HL-60 (cell line): ENCODE measurements around the gene TFF3.

Source experiments
- DNase-seq, 2 experiments: peaks; one replicate each; pipeline ENCODE4 v3.0.0-alpha.2; 2010 to 2020; ENCODE audit warnings: low read depth in 1 of 2, low spot score in 1 of 2
- H3K27ac ChIP-seq: fragments of 250-450 bp; sonication (Bioruptor Pico); replicated peaks from 2 replicates; pipeline ENCODE4 v1.5.1; 2020; ENCODE audit warnings: mild to moderate bottlenecking, moderate library complexity
- H3K27me3 ChIP-seq: fragments of 250-450 bp; sonication (Bioruptor Pico); 2 replicates; pipeline ENCODE4 v1.5.1; 2021; ENCODE audit warnings: mild to moderate bottlenecking, moderate library complexity; ENCODE audit not compliant: insufficient read depth, poor library complexity, severe bottlenecking
- H3K4me3 ChIP-seq: replicated peaks from 2 replicates; pipeline ENCODE4 v1.5.1; 2011; ENCODE audit warnings: mild to moderate bottlenecking, control low read depth, low read length; ENCODE audit not compliant: insufficient read depth
- CTCF ChIP-seq: IDR thresholded peaks from one replicate; pipeline ENCODE4 v1.5.1; 2011; ENCODE audit warnings: low read length, control low read depth, inconsistent platforms; ENCODE audit not compliant: insufficient read depth
- GABPA ChIP-seq: IDR thresholded peaks from 2 replicates; pipeline ENCODE4 v1.6.1; 2012; ENCODE audit warnings: low read depth
- POLR2AphosphoS5 ChIP-seq: IDR thresholded peaks from 2 replicates; pipeline ENCODE4 v1.6.1; 2012; ENCODE audit warnings: low read depth
- REST ChIP-seq: IDR thresholded peaks from 2 replicates; pipeline ENCODE4 v1.6.1; 2012; ENCODE audit warnings: low read depth; ENCODE audit not compliant: insufficient replicate concordance
- SPI1 ChIP-seq: IDR thresholded peaks from 2 replicates; pipeline ENCODE4 v1.6.1; 2012; ENCODE audit warnings: low read depth, mild to moderate bottlenecking, borderline replicate concordance

Gene TFF3

GRCh38 chr21:42350927-42351426, 35.8 kb upstream of the TFF3 start, which contains the start of gene TFF2:
TFF2 (minus strand) TSS chr21:42350994; CDS start chr21:42350957, 37 bp downstream.
- DNase-seq: no peak
- no peak for TF ChIP-seq REST
- no peak for TF ChIP-seq CTCF
- no peak for TF ChIP-seq POLR2AphosphoS5
- no peak for TF ChIP-seq GABPA
- no peak for TF ChIP-seq SPI1
- Histone ChIP-seq H3K27ac (no peak within 1 kb of the TSS), H3K27me3 (no peaks in the 10 kb centered on the region), H3K4me3 (no peak within 1 kb of the TSS)

GRCh38 chr21:42350318-42350910, 35.2 kb upstream of the TFF3 start:
- no peak for DNase-seq
- H3K4me3 ChIP-seq: no peak overlapping the region
- TF ChIP-seq REST (no peak), SPI1 (no peak), GABPA (no peak), CTCF (no peak), POLR2AphosphoS5 (no peak)
- H3K27me3 ChIP-seq: no peaks in the 10 kb centered on the region
- H3K27ac ChIP-seq: no peak overlapping the region

GRCh38 chr21:42349420-42350317, 34.5 kb upstream of the TFF3 start:
- Histone ChIP-seq H3K27ac (no peak overlapping the region), H3K4me3 (no peak overlapping the region), H3K27me3 (no peaks in the 10 kb centered on the region)
- DNase-seq: no peak
- no peak for TF ChIP-seq SPI1

- Histone ChIP-seq H3K27ac (no peak overlapping the region), H3K4me3 (no peak overlapping the region), H3K27me3 (no peaks in the 10 kb centered on the region)
- TF ChIP-seq SPI1: no peak
- no peak for TF ChIP-seq GABPA
- TF ChIP-seq POLR2AphosphoS5: no peak
- no peak for DNase-seq
These were observed 33.6 kb upstream of the TFF3 start for GRCh38 chr21:42348762-42349161.
